Prostate gland (tissue), 2 donors: ENCODE data around the gene EGLN3.

Experiments used
- CTCF ChIP-seq, 4 experiments: fragments of 200-600 bp in 2 of 4; fragments of 450-650 bp in 2 of 4; sonication (generic) in 2 of 4; IDR thresholded peaks; 1 replicate in 3 of 4; 2 replicates in 1 of 4; pipeline ENCODE4 v1.5.1; 2016 to 2019; ENCODE audit warnings: antibody characterized with exemption in 4 of 4, mild to moderate bottlenecking in 2 of 4, moderate library complexity in 2 of 4
- POLR2A ChIP-seq: fragments of 450-650 bp; IDR thresholded peaks from one replicate; pipeline ENCODE4 v1.6.1; 2016; ENCODE audit warnings: antibody characterized with exemption, mild to moderate bottlenecking

DNA sequence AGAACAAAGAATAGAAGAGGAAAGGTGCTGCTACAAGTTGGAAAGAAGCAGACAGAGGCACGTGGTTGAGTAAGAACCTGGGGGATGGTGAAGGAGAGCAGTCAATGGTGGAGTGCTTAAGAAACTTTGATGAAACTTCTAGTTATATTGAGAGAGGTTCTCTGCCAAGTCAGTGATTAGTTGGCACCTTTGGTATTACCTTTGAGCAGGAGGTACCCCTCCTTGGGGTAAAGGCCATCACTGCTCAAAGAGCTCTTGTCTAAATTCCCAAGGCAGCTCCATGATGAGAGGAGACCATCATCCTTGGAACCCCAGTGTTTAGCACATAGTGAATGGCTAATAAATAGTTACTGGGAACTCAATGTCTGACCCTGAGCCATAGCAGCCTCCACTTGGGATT lies 1.7 kb upstream of the EGLN3 start:
- TF ChIP-seq POLR2A (no peak), CTCF (IDR thresholded peaks at IDR 0.05) (no peak)
